Activated CD8-positive, alpha-beta T cell treated with anti-CD3 and anti-CD28 coated beads for 36 hours (primary cell): ENCODE measurements around the gene HYKK. TPM values are rescaled to one million over a fixed set of nuclear protein-coding genes. Genes with fewer than 3 reads are reported as not detected.
A peak's percentile ranks its signal among the peaks of the same experiment; 100 is the strongest.

Experiments used
- ATAC-seq: fragments of 200-7000 bp; cut with Tn5 transposase; one replicate; pipeline ENCODE4 v1.10.0; 2021; ENCODE audit warnings: mild to moderate bottlenecking, moderate library complexity
- CTCF ChIA-PET: fragments of 350-600 bp; sonication (Branson Sonifier 250); formaldehyde crosslinking; loops from one replicate; lab custom pipeline; 2021; ENCODE audit warnings: antibody characterized with exemption; lab: Charles Lee
- POLR2A ChIA-PET: fragments of 350-600 bp; sonication (Branson Sonifier 250); formaldehyde crosslinking; loops from one replicate; lab custom pipeline; 2021; ENCODE audit warnings: antibody characterized with exemption; lab: Charles Lee
- DNase-seq: peaks from one replicate; pipeline ENCODE4 v3.0.0-alpha.2; 2020
- H3K27ac Mint-ChIP-seq: one replicate; pipeline ENCODE4 v1.8.0; 2021; ENCODE audit warnings: mild to moderate bottlenecking, mixed read lengths
- H3K27me3 Mint-ChIP-seq: one replicate; pipeline ENCODE4 v1.8.0; 2021; ENCODE audit warnings: mixed read lengths
- H3K36me3 Mint-ChIP-seq: one replicate; pipeline ENCODE4 v1.8.0; 2021; ENCODE audit warnings: low read depth, mixed read lengths
- H3K4me1 Mint-ChIP-seq: one replicate; pipeline ENCODE4 v1.8.0; 2021; ENCODE audit warnings: low read depth, mixed read lengths
- H3K4me3 Mint-ChIP-seq: one replicate; pipeline ENCODE4 v1.8.0; 2021; ENCODE audit warnings: mild to moderate bottlenecking, moderate library complexity, mixed read lengths
- H3K9me3 Mint-ChIP-seq: one replicate; pipeline ENCODE4 v1.8.0; 2021; ENCODE audit warnings: mixed read lengths
- intact Hi-C: fragments of 100-400 bp; cut with micrococcal nuclease; formaldehyde crosslinking; loops from one replicate; pipeline ENCODE4 v1.10.0; 2022
- total RNA-seq, 2 experiments: library from RNA; stranded (reverse); gene quantifications; one replicate each; pipeline ENCODE4 v1.2.3, GENCODE V29; 2021
- TF ChIP-seq, protein P1 (sequence below): fragments of 200-600 bp; IDR thresholded peaks from one replicate; pipeline ENCODE4 v1.8.0; 2022; ENCODE audit warnings: antibody characterized with exemption, mild to moderate bottlenecking

HYKK gene
- total RNA-seq, 2 experiments from 2014 or later: 1.6 to 2.2 TPM

DNA sequence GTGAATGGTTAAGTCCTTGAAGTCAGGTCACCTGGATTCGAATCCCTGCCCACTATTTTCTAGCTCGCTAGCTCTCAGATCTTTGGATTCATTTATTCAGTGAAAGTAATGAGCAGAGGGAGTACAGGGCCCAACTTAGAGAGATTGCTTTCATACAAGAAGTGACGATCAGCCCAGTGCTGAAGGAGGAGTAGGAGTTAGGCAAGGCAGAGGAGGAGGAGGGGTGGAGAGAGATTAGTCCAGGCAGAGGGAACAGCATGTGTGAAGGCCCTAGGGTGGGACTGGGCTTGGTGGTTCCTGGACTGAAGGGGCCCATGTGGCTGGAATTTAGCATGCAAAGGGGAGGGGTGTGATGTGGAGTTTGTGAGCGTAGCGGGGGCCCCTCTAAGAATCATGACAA is 54.1 kb downstream of the HYKK start:
- Mint-ChIP-seq H3K4me1 (peaks cover 14% of the 10 kb centered on the region), H3K36me3 (no peaks in the 10 kb centered on the region), H3K27ac (no peak overlapping the region), H3K27me3 (peaks cover 20% of the 10 kb centered on the region), H3K9me3 (no peaks in the 10 kb centered on the region), H3K4me3 (no peak overlapping the region)
- ChIA-PET POLR2A (no interaction called here), CTCF (no interaction called here)
- TF ChIP-seq, protein P1, sequence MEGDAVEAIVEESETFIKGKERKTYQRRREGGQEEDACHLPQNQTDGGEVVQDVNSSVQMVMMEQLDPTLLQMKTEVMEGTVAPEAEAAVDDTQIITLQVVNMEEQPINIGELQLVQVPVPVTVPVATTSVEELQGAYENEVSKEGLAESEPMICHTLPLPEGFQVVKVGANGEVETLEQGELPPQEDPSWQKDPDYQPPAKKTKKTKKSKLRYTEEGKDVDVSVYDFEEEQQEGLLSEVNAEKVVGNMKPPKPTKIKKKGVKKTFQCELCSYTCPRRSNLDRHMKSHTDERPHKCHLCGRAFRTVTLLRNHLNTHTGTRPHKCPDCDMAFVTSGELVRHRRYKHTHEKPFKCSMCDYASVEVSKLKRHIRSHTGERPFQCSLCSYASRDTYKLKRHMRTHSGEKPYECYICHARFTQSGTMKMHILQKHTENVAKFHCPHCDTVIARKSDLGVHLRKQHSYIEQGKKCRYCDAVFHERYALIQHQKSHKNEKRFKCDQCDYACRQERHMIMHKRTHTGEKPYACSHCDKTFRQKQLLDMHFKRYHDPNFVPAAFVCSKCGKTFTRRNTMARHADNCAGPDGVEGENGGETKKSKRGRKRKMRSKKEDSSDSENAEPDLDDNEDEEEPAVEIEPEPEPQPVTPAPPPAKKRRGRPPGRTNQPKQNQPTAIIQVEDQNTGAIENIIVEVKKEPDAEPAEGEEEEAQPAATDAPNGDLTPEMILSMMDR: no peak
- DNase-seq: no peak
- intact Hi-C loops: no loop called here
- no peak for ATAC-seq

- ChIA-PET POLR2A (no interaction called here), CTCF (interaction anchor here (1.3 kb wide), 1 partner anchor 254 kb away, joined by 4 read pairs; no protein-coding TSS in a partner anchor)
- DNase-seq: no peak
- intact Hi-C loops: no loop called here
- no peaks in the 10 kb centered on the region for H3K9me3 Mint-ChIP-seq
- no peaks in the 10 kb centered on the region for H3K36me3 Mint-ChIP-seq
- H3K4me3 Mint-ChIP-seq: no peak overlapping the region
- TF ChIP-seq, protein P1: no peak
- no peak for ATAC-seq
- H3K27me3 Mint-ChIP-seq: peaks cover 29% of the 10 kb centered on the region
- H3K27ac Mint-ChIP-seq: no peak overlapping the region
- H3K4me1 Mint-ChIP-seq: peaks cover 21% of the 10 kb centered on the region
Measured at GRCh38 chr15:78563092-78563491, 55.7 kb downstream of the HYKK start.

GRCh38 chr15:78564743-78565096 is 57.3 kb downstream of the HYKK start:
- POLR2A ChIA-PET: interaction anchor here (1.4 kb wide), 1 partner anchor 25 kb away, joined by 5 read pairs; the partner anchor contains the start of gene PSMA4
- Mint-ChIP-seq H3K36me3 (no peaks in the 10 kb centered on the region), H3K9me3 (no peaks in the 10 kb centered on the region), H3K27me3 (peaks cover 29% of the 10 kb centered on the region), H3K27ac (no peak overlapping the region), H3K4me1 (peaks cover 21% of the 10 kb centered on the region), H3K4me3 (peak overlapping the region; percentile 76)
- ATAC-seq (peak; percentile 22), DNase-seq (peak; percentile 7)
- TF ChIP-seq, protein P1: no peak
- CTCF ChIA-PET: interaction anchor here (0.9 to 1.2 kb wide), 3 partner anchors 13 to 243 kb away, joined by 3 to 4 read pairs (median 3); partner anchors contain the start of gene PSMA4
- intact Hi-C loops: no loop called here

- peaks cover 29% of the 10 kb centered on the region for H3K27me3 Mint-ChIP-seq
Measured at GRCh38 chr15:78565097-78565950, 57.9 kb downstream of the HYKK start, which contains the start of gene CHRNA5. TSS of gene CHRNA5 (plus strand) at chr15:78565520. CDS start at chr15:78565720, 200 bp downstream.

More at GRCh38 chr15:78565097-78565950, 57.9 kb downstream of the HYKK start, which contains the start of gene CHRNA5:
- Mint-ChIP-seq H3K27ac (peak within 1 kb of the TSS; percentile 22), H3K9me3 (no peaks in the 10 kb centered on the region), H3K36me3 (no peaks in the 10 kb centered on the region), H3K4me1 (peaks cover 21% of the 10 kb centered on the region), H3K4me3 (peak within 1 kb of the TSS; percentile 76)
- intact Hi-C loops: no loop called here
- TF ChIP-seq, protein P1: no peak
- ChIA-PET POLR2A (interaction anchor here (0.7 to 1.6 kb wide), 4 partner anchors 15 to 70 kb away, joined by 3 to 5 read pairs (median 4); partner anchors contain the start of gene PSMA4), CTCF (interaction anchor here (0.9 to 1.2 kb wide), 5 partner anchors 12 to 243 kb away, joined by 3 to 4 read pairs (median 3); partner anchors contain the start of gene PSMA4)
- DNase-seq (peak; percentile 35), ATAC-seq (peak; percentile 78)
